NCI-H2227 (cell line): ENCODE results near the gene GUCY1B1.
"Not testable (repeated sequence)": the region's sequence is repeated elsewhere in the genome, so short reads cannot be mapped to it uniquely, and the experiment has no call there.

Experiments
- DNase-seq: peaks from one replicate; lab custom pipeline; 2025; ENCODE audit not compliant: unreplicated experiment; lab: John Stamatoyannopoulos, UW

Gene GUCY1B1

GRCh38 chr4:155761916-155762315 lies 3.1 kb downstream of the GUCY1B1 start:
- peak; percentile 2 for DNase-seq

DNA sequence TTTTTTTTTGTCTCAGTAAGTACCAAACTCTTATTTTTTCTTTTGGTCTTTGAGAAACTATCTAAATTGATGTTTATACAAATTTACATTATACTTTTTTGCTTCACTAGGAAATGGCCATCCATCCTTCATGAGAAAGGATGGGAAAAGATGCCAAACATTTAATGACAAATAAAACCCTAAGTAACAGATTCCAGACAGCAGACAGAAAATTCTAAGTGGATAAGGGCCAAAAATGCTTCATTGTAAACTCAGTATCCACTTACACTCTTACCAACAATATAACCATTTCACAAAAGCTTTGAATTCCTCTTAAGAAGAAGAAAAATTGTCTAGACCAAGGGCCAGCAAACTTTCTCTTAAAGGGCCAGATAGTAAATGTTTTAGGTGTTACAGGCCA lies 3.5 kb downstream of the GUCY1B1 start:
- no peak for DNase-seq

GRCh38 chr4:155763551-155763950 lies 4.7 kb downstream of the GUCY1B1 start:
- no peak for DNase-seq

DNA sequence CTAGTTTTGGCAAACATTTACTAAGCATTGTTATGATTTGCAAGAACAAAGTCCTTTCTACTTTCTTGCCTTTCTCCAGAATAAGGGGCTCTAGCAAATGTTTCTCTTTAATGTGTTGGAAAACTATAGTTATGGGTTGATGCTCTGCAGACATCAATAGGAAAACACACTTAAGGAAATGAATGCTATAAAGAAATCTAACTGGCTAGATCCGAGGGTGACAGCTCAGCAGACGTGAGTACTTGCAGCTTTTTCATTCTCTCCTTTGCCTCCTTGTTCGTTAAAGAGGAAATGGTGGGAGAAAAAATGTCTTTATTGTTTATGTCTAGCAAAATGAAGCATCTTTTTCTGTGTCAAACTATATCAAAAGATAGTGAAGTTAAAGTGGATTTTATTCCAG lies 6.3 kb downstream of the GUCY1B1 start:
- DNase-seq, result no peak

- DNase-seq, result no peak
Measured at GRCh38 chr4:155766622-155767021, 7.8 kb downstream of the GUCY1B1 start.

DNA sequence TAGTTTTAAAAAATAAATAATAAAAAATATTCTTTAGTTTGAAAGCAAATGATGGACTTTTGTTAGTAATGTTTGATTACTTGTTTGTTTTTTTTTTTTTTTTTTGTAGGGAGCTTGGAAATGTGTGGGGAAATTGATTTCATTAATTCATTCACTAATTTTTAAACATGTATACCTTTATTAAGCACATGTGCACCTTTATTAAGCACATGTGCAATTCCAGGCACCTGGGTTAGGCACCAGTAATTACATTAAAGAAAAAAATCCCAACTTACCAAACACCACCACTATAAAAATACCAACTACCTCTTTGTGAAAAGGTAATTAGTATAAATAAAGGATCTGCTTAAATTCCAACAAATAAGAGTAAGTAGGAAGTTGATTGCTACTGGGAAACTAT lies 9.5 kb downstream of the GUCY1B1 start:
- DNase-seq, result no peak

- no peak for DNase-seq
Measured at GRCh38 chr4:155769090-155769489, 10.3 kb downstream of the GUCY1B1 start.

- DNase-seq, result no peak
Measured at GRCh38 chr4:155772459-155773195, 13.8 kb downstream of the GUCY1B1 start.

- DNase-seq, result no peak
Measured at GRCh38 chr4:155773196-155773800, 14.5 kb downstream of the GUCY1B1 start.

- DNase-seq, result no peak
Measured at GRCh38 chr4:155774033-155774432, 15.2 kb downstream of the GUCY1B1 start.

- DNase-seq, result no peak
Measured at GRCh38 chr4:155777971-155778735, 19.3 kb downstream of the GUCY1B1 start.

DNA sequence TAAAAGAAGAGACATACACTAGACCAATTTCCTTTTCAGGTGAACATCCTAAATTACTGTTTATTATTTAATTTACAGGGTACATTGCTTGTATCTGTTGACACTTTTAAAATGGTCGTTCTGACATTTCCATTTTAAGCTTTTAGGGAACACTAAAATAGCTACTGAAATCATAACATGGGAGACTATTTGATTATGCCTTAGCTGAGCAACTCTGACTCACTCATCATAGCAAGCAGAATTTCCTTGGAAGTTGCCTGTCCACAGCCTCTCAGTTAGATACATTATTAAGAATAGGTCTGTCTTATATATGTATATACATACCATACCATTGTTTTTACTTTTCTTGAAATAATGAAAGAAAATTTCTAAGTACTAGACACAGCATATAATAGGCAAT lies 22.0 kb downstream of the GUCY1B1 start:
- DNase-seq, result no peak

- no peak for DNase-seq
Measured at GRCh38 chr4:155781249-155781831, 22.5 kb downstream of the GUCY1B1 start.

DNA sequence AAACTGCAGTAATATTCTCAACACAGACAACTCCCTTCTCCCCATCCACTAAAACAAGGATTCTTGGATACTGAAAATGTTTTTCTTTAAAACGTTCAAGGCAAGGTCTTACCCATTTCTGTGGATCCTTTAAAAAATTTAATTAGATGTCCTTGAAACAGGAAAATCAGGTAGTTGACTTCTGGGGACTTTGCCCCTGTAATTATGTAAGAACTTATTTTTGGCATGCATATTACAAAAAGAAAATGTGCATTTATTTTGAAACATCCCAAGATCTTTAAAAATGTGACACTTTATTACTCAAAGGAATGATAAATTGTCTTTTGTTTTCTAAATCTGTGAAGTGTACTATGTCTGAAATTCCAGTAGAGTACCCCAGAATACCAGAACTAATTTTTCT lies 25.8 kb downstream of the GUCY1B1 start:
- DNase-seq, result no peak

GRCh38 chr4:155785828-155786227 lies 27.0 kb downstream of the GUCY1B1 start:
- no peak for DNase-seq

- DNase-seq, result peak; percentile 47
Measured at GRCh38 chr4:155787113-155787710, 28.4 kb downstream of the GUCY1B1 start.

DNA sequence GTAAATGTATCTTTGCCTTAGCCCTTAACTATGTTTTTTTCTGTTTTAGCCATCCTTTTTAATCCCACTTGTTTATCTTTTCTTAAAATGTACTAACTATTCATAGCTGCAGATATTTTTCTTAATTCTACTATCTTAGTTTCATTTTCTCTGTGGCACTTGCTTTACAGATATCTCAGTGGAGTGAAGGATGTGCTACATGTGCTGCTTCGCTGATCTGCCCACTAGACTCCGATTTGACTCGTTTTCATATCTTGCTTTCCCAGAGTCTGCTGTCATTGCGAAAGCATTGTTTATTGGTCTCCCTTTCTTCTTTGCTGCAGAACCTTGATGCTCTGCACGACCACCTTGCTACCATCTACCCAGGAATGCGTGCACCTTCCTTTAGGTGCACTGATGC lies 30.6 kb downstream of the GUCY1B1 start:
- DNase-seq, result no peak

GRCh38 chr4:155789982-155790381 lies 31.2 kb downstream of the GUCY1B1 start:
- no peak for DNase-seq

DNA sequence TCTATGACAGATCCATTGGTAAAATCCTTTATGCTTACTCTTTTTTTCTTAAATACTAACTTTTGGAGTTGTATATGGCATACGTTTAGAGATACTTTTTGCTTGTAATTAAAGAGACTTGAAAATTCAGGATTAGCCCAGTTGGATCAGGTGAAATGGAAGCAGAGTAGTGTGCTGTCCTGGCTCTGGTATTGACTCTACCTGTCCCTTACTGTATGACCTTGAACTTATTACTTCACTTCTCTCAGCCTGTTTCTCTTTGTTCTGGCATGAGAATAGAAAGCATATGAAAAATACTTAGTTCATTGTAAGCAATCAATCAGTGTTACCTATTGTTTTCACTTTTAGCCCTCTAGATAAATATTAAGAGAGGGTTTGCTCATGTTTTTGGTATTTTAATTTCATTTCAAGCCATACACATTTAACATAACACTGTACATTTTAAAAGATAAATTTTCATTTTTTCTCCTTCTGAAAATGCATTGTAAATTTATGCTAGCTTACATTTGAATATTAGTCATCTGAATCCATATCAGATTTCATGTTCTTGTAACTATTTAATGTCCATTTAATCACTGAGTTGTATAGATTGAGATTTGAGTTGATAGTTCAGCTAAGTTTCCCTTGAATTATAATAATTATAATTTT lies 35.9 kb downstream of the GUCY1B1 start:
- no peak for DNase-seq

GRCh38 chr4:155795991-155796390 lies 37.2 kb downstream of the GUCY1B1 start:
- DNase-seq, result no peak

DNA sequence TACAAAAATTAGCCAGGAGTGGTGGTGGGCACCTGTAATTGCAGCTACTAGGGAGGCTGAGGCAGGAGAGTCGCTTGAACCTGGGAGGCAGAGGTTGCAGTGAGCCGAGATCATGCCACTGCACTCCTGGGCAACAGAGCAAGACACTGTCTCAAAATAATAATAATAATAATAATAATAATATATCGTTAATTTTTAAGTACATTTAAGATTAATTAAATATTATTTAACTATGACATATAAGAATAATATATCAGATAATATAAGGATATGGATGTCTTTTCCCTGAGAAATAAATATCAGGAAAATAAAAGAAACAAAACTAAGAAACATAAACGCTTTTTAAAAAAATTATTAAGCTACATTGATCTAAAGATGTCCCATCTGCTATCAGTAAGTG lies 38.8 kb downstream of the GUCY1B1 start:
- not testable (repeated sequence) for DNase-seq
